Measurements from ENCODE around the gene TMEM131.
"Not testable (repeated sequence)": the region's sequence is repeated elsewhere in the genome, so short reads cannot be mapped to it uniquely, and the experiment has no call there.

The TMEM131 gene

GRCh38 chr2:97995734-97996624 lies at the start of gene TMEM131:
TSS of gene TMEM131 (minus strand) at chr2:97995948. CDS start at chr2:97995662, 286 bp downstream.
- DNase-seq (ENCODE audit: low read depth, low spot score), result peak; percentile 87

GRCh38 chr2:98044730-98045129 lies 49.0 kb upstream of the TMEM131 start:
- DNase-seq (ENCODE audit: low read depth, low spot score), result not testable (repeated sequence)

- no peak for DNase-seq (ENCODE audit: low read depth, low spot score)
Measured at GRCh38 chr2:98043101-98043500, 47.4 kb upstream of the TMEM131 start.

GRCh38 chr2:98040331-98040939 lies 44.7 kb upstream of the TMEM131 start:
- DNase-seq (ENCODE audit: low read depth, low spot score), result no peak

GRCh38 chr2:98039085-98039756 lies 43.5 kb upstream of the TMEM131 start:
- DNase-seq (ENCODE audit: low read depth, low spot score), result no peak

- DNase-seq (ENCODE audit: low read depth, low spot score), result no peak
Measured at GRCh38 chr2:98037666-98038336, 42.1 kb upstream of the TMEM131 start.

- no peak for DNase-seq (ENCODE audit: low read depth, low spot score)
Measured at GRCh38 chr2:98037206-98037605, 41.5 kb upstream of the TMEM131 start.

GRCh38 chr2:98036349-98037000 lies 40.7 kb upstream of the TMEM131 start:
- no peak for DNase-seq (ENCODE audit: low read depth, low spot score)

GRCh38 chr2:98034745-98035144 lies 39.0 kb upstream of the TMEM131 start:
- DNase-seq (ENCODE audit: low read depth, low spot score), result no peak

GRCh38 chr2:98032086-98032485 lies 36.3 kb upstream of the TMEM131 start:
- DNase-seq (ENCODE audit: low read depth, low spot score), result no peak

- DNase-seq (ENCODE audit: low read depth, low spot score), result no peak
Measured at GRCh38 chr2:98029718-98030222, 34.0 kb upstream of the TMEM131 start.

GRCh38 chr2:98028931-98029717 lies 33.4 kb upstream of the TMEM131 start:
- DNase-seq (ENCODE audit: low read depth, low spot score), result no peak

GRCh38 chr2:98028101-98028561 lies 32.4 kb upstream of the TMEM131 start:
- no peak for DNase-seq (ENCODE audit: low read depth, low spot score)

GRCh38 chr2:98027538-98027937 lies 31.8 kb upstream of the TMEM131 start:
- no peak for DNase-seq (ENCODE audit: low read depth, low spot score)

GRCh38 chr2:98026927-98027522 lies 31.3 kb upstream of the TMEM131 start:
- DNase-seq (ENCODE audit: low read depth, low spot score), result no peak

- DNase-seq (ENCODE audit: low read depth, low spot score), result no peak
Measured at GRCh38 chr2:98026292-98026691, 30.5 kb upstream of the TMEM131 start.

- no peak for DNase-seq (ENCODE audit: low read depth, low spot score)
Measured at GRCh38 chr2:98025481-98026037, 29.8 kb upstream of the TMEM131 start.

GRCh38 chr2:98022067-98022466 lies 26.3 kb upstream of the TMEM131 start:
- not testable (repeated sequence) for DNase-seq (ENCODE audit: low read depth, low spot score)

- DNase-seq (ENCODE audit: low read depth, low spot score), result no peak
Measured at GRCh38 chr2:98020992-98021713, 25.4 kb upstream of the TMEM131 start.

All from brain pericyte (primary cell).